ENCODE data around the gene DDIT4. TPM values are rescaled to one million over a fixed set of nuclear protein-coding genes. Genes with fewer than 3 reads are reported as not detected.

DDIT4 gene
- total and polyA plus RNA-seq, 9 of the 15 experiments (the other 6 are each of a cell fraction or from before 2014, with no cell fraction given), result 8.2 to 675 (median 159) TPM

DNA sequence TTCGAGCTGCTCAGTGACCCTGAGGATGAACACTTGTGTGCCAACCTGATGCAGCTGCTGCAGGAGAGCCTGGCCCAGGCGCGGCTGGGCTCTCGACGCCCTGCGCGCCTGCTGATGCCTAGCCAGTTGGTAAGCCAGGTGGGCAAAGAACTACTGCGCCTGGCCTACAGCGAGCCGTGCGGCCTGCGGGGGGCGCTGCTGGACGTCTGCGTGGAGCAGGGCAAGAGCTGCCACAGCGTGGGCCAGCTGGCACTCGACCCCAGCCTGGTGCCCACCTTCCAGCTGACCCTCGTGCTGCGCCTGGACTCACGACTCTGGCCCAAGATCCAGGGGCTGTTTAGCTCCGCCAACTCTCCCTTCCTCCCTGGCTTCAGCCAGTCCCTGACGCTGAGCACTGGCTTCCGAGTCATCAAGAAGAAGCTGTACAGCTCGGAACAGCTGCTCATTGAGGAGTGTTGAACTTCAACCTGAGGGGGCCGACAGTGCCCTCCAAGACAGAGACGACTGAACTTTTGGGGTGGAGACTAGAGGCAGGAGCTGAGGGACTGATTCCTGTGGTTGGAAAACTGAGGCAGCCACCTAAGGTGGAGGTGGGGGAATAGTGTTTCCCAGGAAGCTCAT lies 1.1 kb downstream of the DDIT4 start (continued):
- TF ChIP-seq SNRNP70 (optimal IDR thresholded peaks at IDR 0.05; ENCODE audit: low read depth, low read length) (no peak), RFX7 (CRISPR knock-in tag; IDR thresholded peaks at IDR 0.05) (no peak), SRF (CRISPR knock-in tag; IDR thresholded peaks at IDR 0.05) (no peak; a peak in 1 of 4 replicates), NCOA2 (IDR thresholded peaks at IDR 0.05; ENCODE audit: partially characterized antibody in 2 of 2) (no peak), ZNF140 (CRISPR knock-in tag; IDR thresholded peaks at IDR 0.05) (no peak), MXI1 (IDR thresholded peaks at IDR 0.05; ENCODE audit: low read depth, low read length) (no peak), ZNF23 (CRISPR knock-in tag; IDR thresholded peaks at IDR 0.05) (no peak), ZBTB9 (CRISPR knock-in tag; IDR thresholded peaks at IDR 0.05) (peak; percentile 94), PYGO2 (tag; IDR thresholded peaks at IDR 0.05) (no peak), SMARCC2 (IDR thresholded peaks at IDR 0.05; ENCODE audit: low read depth) (0 out of 2 replicates have a peak, but pooled peaks have one; percentile 18), BRD4 (IDR thresholded peaks at IDR 0.05) (no peak; the same call in 1 of the 2 replicates), ZNF551 (CRISPR knock-in tag; IDR thresholded peaks at IDR 0.05) (no peak), POLR2H (tag; IDR thresholded peaks at IDR 0.05; ENCODE audit: low read depth) (no peak), CBX1 (IDR thresholded peaks at IDR 0.05; ENCODE audit: low read depth) (no peak), ZKSCAN3 (CRISPR knock-in tag; IDR thresholded peaks at IDR 0.05) (no peak), PRPF4 (IDR thresholded peaks at IDR 0.05; ENCODE audit: insufficient read depth, low read depth, low read length, poor library complexity, severe bottlenecking) (peak; percentile 62)
- TF ChIP-seq, protein P1, sequence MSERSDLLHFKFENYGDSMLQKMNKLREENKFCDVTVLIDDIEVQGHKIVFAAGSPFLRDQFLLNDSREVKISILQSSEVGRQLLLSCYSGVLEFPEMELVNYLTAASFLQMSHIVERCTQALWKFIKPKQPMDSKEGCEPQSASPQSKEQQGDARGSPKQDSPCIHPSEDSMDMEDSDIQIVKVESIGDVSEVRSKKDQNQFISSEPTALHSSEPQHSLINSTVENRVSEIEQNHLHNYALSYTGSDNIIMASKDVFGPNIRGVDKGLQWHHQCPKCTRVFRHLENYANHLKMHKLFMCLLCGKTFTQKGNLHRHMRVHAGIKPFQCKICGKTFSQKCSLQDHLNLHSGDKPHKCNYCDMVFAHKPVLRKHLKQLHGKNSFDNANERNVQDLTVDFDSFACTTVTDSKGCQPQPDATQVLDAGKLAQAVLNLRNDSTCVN (CRISPR knock-in tag; IDR thresholded peaks at IDR 0.05), result no peak
- TF ChIP-seq, protein P2, sequence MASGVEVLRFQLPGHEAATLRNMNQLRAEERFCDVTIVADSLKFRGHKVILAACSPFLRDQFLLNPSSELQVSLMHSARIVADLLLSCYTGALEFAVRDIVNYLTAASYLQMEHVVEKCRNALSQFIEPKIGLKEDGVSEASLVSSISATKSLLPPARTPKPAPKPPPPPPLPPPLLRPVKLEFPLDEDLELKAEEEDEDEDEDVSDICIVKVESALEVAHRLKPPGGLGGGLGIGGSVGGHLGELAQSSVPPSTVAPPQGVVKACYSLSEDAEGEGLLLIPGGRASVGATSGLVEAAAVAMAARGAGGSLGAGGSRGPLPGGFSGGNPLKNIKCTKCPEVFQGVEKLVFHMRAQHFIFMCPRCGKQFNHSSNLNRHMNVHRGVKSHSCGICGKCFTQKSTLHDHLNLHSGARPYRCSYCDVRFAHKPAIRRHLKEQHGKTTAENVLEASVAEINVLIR (CRISPR knock-in tag; IDR thresholded peaks at IDR 0.05), result 0 out of 2 replicates have a peak, but pooled peaks have one; percentile 37
- TF ChIP-seq, protein P3, sequence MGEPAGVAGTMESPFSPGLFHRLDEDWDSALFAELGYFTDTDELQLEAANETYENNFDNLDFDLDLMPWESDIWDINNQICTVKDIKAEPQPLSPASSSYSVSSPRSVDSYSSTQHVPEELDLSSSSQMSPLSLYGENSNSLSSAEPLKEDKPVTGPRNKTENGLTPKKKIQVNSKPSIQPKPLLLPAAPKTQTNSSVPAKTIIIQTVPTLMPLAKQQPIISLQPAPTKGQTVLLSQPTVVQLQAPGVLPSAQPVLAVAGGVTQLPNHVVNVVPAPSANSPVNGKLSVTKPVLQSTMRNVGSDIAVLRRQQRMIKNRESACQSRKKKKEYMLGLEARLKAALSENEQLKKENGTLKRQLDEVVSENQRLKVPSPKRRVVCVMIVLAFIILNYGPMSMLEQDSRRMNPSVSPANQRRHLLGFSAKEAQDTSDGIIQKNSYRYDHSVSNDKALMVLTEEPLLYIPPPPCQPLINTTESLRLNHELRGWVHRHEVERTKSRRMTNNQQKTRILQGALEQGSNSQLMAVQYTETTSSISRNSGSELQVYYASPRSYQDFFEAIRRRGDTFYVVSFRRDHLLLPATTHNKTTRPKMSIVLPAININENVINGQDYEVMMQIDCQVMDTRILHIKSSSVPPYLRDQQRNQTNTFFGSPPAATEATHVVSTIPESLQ (CRISPR knock-in tag; IDR thresholded peaks at IDR 0.05), result no peak; the same call in 1 of the 2 replicates
